HT1080 (cell line): ENCODE data around the gene RNFT1. TPM values are rescaled to one million over a fixed set of nuclear protein-coding genes. Genes with fewer than 3 reads are reported as not detected.
A peak's percentile ranks its signal among the peaks of the same experiment; 100 is the strongest.
"Not testable (repeated sequence)": the region's sequence is repeated elsewhere in the genome, so short reads cannot be mapped to it uniquely, and the experiment has no call there.

Experiments
- DNase-seq: peaks from one replicate; pipeline ENCODE4 v3.0.0-alpha.2; 2015; ENCODE audit warnings: low read depth
- polyA plus RNA-seq, 2 experiments: library from polyadenylated mRNA; depleted of rRNA; stranded (reverse); fragments of >200 nt; gene quantifications; 2 replicates each; pipeline ENCODE4 v1.2.3, GENCODE V29; 2015
- total RNA-seq: library from RNA; depleted of rRNA; stranded (reverse); fragments of >200 nt; shearing (Covaris generic); gene quantifications from 2 replicates; pipeline ENCODE4 v1.2.3, GENCODE V29; 2014; rRNA removed

The RNFT1 gene
- 5.1 and 7.7 TPM in 2 replicates for total RNA-seq
- 4.7 and 5.7 TPM in 2 replicates for polyA plus RNA-seq (2015; cell fraction: cytosol; rRNA removed)
- polyA plus RNA-seq (2015; cell fraction: nucleus; rRNA removed) = 13.4 and 13.7 TPM in 2 replicates

DNA sequence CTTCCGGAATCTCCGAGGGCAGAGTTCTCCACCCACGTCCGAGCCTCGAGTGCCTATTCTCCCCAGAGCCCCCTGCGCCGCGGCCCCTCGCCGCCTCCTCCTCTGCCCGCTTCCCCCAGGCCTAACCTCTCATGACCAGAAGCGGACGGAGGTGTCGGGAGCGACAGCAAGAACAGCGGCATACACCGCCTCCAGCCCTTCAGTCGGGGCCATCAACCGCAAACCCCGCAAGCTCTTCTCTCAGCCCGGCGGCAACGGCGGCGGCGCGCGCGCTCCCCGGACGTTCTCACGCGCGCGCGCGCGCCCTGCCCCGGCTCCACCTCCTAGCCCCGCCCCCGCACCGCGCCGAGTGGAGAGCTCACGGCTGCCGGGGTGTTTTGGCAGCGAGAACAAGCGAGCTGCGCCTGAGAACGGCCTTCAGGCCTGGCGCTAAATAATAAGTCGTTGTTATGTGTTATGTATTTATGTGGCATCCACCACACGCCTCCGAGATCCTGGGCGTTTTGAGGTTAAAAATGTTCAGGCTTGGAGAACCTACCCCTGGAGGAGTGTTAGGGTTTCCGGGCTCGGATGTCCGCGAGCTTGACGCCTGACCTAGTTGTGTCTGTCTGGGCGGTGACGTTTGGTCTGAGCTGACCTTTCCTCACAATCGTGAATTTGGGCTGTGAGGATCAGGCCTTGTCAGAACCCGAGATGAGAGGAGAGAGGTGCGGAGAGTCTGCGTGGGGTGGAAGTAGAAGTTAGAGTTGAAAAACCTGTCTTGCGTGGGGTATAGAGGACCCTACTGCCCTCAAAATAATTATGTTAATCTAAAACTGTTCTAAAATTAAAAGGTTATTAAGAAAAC, at the start of gene RNFT1:
Gene RNFT1, minus strand, starts transcription at position 259 of the 847 bp plus-strand sequence. Its CDS starts 77 bp downstream, at position 182.
- peak; percentile 70 for DNase-seq

DNA sequence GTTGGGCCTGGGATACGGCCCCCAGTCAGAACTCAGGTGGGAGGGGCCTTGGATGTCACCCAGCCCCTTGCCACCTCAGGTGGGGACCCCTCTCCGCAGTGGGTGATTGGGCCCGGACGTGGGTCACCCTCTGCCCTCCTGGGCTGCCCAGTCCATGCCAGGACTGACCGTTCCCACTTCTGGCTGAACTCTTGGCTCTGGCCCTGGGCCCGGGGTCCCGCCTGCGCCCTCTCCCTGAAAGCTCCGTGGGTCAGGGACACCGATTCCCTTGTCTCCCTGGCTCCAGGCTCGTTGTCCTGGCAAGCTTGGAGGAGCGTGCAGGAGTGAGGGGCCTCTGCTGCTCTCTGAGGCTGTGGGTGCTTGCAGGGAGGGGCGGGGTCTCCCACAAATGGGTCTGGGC, 44.8 kb upstream of the RNFT1 start:
- not testable (repeated sequence) for DNase-seq

DNA sequence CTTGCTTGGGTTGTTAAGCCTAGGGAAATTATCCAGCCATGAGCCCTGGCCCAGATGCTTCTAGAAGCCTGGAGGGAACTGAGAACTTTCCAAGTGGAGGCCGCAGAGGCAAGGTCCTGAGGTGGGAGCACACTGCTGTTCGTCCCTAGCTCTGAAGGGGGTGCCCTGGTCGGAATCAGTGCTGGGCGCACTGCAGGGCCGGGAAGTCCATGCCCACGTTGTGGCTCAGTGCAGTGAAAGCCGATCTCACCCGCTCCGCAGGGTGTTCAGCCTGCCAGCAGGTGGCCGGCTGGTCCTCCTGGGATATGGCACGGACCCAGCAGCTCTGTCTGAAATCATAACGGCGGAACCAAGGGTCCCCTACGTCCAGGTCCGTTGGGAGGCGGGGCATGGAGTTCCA, 43.8 kb upstream of the RNFT1 start:
- not testable (repeated sequence) for DNase-seq

DNA sequence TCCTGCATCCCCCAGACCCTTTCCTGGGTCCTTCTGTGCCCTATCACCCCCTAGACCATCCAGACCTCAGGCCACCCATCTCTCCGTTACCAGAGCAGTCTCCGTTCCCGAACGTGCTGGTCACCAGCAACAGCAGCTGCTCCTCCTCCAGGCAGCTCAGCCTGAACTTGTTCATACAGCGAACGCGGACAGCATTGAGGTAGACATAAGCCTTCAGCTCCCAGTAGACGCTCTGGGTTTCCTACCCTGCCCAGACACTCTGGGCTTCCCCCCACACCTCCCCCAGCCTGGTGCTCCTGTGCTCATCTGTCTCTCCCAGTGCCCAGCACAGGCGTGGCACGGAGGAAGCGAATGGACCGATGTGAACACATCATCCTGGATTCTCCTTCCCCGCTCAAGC, 41.6 kb upstream of the RNFT1 start:
- no peak for DNase-seq

- not testable (repeated sequence) for DNase-seq
Measured at GRCh38 chr17:60004561-60004960, 40.0 kb upstream of the RNFT1 start.

GRCh38 chr17:60002405-60002804, 37.9 kb upstream of the RNFT1 start:
- DNase-seq = not testable (repeated sequence)

- DNase-seq = not testable (repeated sequence)
Measured at GRCh38 chr17:59996608-59997007, 32.1 kb upstream of the RNFT1 start.

DNA sequence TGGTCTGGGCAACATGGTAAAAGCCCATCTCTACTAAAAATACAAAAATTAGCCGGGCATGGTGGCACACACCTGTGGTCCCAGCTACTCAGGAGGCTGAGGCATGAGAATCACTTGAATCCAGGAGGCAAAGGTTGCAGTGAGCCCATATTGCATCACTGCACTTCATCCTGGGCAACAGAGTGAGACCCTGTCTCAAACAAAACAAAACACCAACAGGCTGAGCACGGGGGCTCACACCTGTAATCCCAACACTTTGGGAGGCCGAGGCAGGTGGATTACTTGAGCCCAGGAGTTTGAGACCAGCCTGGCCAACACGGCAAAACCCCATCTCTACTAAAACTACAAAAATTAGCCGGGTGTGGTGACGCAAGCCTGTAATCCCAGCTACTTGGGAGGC, 10.6 kb upstream of the RNFT1 start:
- DNase-seq = not testable (repeated sequence)

- DNase-seq = not testable (repeated sequence)
Measured at GRCh38 chr17:59973483-59973882, 8.9 kb upstream of the RNFT1 start.

GRCh38 chr17:59972778-59973177, 8.2 kb upstream of the RNFT1 start:
- no peak for DNase-seq

- not testable (repeated sequence) for DNase-seq
Measured at GRCh38 chr17:59971771-59972170, 7.2 kb upstream of the RNFT1 start.

GRCh38 chr17:59963738-59964481, 630 bp downstream of the RNFT1 start:
- peak; percentile 30 for DNase-seq

- DNase-seq = no peak
Measured at GRCh38 chr17:59962739-59963318, 1.7 kb downstream of the RNFT1 start.

DNA sequence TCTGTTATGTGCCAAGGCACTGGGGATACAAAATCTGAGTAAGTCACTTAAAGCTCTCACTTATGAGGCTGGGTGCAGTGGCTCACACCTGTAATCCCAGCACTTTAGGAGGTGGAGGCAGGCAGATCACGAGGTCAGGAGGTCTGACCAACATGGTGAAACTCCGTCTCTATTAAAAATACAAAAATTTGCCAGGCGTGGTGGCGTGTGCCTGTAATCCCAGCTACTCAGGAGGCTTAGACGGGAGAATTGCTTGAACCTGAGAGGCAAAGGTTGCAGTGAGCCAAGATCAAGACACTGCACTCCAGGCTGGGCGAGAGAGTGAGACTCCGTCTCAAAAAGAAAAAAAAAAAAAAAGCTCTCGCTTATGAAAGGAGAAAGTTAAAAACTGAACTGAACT, 5.0 kb downstream of the RNFT1 start:
- not testable (repeated sequence) for DNase-seq

DNA sequence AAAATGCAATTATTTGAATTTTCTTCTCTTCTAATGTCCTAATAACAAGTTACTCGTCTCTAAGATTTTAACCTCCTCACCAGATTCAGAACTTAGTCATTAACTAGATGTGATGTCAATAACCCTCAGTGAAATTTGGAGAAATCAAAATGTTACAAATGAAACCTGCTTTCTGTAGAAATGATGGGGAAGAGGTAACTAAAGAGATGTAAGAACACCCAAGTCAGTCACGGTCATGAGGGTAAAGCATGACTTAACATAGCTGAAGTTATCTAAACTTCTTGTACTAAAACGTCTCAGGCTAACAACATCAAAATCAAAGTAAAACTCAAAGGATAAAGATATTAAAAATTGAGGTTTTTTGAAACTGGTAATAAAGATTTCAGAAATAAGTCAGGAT, 9.7 kb downstream of the RNFT1 start:
- no peak for DNase-seq

- no peak for DNase-seq
Measured at GRCh38 chr17:59950049-59950448, 14.5 kb downstream of the RNFT1 start.

DNA sequence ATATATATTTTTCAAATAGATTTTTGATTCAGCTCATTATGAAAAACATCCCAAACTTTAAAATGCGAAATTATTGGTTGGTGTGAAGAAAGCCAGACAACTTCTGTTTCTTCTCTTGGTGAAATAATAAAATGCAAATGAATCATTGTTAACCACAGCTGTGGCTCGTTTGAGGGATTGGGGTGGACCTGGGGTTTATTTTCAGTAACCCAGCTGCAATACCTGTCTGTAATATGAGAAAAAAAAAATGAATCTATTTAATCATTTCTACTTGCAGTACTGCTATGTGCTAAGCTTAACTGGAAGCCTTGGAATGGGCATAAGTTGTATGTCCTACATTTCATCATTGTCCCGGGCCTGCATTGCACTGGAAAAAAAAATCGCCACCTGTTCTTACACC, 17.2 kb downstream of the RNFT1 start:
- not testable (repeated sequence) for DNase-seq

DNA sequence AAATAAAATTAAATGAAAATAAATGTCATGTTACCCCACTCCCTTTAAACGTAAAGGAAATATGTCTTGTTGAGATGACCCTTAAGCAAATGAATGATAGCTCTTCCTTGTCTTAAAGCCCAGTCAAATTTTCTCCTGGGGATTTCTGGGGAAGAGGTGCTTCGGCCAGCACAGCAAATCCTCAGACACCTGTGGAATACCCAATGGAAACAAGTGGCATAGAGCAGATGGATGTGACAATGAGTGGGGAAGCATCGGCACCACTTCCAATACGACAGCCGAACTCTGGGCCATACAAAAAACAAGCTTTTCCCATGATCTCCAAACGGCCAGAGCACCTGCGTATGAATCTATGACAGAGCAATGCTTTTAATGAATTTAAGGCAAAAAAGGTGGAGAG, 18.1 kb downstream of the RNFT1 start:
- DNase-seq = not testable (repeated sequence)

DNA sequence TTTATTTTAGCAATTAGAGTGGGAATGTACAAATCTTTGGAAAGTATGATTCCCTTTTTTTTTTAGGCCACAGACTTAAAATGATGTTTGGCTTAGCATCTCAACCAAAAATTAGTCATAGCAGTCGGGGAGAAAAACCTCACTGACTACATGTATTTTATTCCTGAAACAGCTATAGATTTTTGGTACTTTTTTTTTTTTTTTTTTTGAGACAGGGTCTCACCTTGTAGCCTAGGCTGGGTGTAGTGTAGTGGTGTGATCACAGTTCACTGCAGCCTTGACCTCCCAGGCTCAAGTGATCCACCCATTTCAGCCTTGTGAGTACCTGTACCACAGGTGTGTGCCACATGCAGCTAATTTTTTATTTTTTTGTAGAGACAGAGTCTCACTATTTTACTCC, 23.4 kb downstream of the RNFT1 start:
- DNase-seq = no peak

GRCh38 chr17:59940697-59941096, 23.8 kb downstream of the RNFT1 start:
- not testable (repeated sequence) for DNase-seq

- DNase-seq = not testable (repeated sequence)
Measured at GRCh38 chr17:59933317-59933716, 31.2 kb downstream of the RNFT1 start.

DNA sequence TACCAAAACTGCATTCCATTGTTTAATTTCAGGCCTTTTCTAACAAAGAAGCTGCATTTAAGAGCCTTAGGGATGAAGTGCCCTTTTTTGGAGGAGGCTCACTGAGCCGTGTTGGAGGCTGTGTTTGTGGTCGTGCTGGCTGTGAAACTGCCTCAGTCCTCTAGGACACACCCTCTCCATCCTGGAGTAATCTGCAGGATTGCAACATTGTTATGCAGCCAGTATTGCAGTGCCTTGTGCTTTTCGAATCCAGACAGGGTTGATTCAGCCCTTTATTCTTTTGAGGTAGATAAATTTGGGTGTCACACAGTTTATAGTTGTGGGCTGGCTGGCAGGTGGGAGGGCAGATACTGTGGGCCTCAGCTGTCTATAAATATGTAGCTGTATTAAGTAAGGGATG, 33.8 kb downstream of the RNFT1 start:
- not testable (repeated sequence) for DNase-seq
